Heart left ventricle (tissue), 13 donors: Measurements from ENCODE around the gene ALDH1L1.

Source experiments
- POLR2A ChIP-seq, 2 donors: fragments of 450-650 bp; IDR thresholded peaks; one replicate each; pipeline ENCODE4 v1.6.1; 2017; ENCODE audit warnings: antibody characterized with exemption in 2 of 2, mild to moderate bottlenecking in 2 of 2, moderate library complexity in 2 of 2
- TF ChIP-seq, protein P1 (sequence below), 12 donors: fragments of 200-600 bp; sonication (generic) in 4 of 12; IDR thresholded peaks; one replicate each; pipeline versions ENCODE4 v1.5.0 to v1.8.0; 2018 to 2022; ENCODE audit warnings: antibody characterized with exemption in 12 of 12, mild to moderate bottlenecking in 5 of 12
- donor health status: ischemic (EF 13 %, LVEDD 7.1; RV severe dilation, severe dysfunction).
- donor health status: DM: no; HTN: yes; CAD: no.
- donor health status: DM: no; HTN: no; CAD: no.
- donor health status: ischemic (EF 25% LVEDD 6.9; RV normal size, moderate dysfunction).
- donor health status: ischemic (EF 25% LVEDD 5.7; RV mildly dilated, moderate dysfunction).
- donor health status: ischemic (EF 35%, LVEDD 5.7; RV mildly dilated, moderate dysfunction).
- donor health status: nonischemic (EF 11% LVEDD 7.7; RV severe dilation, severe dysfunction).
- donor health status: DM: yes; HTN: yes; CAD: no.
- donor health status: PGD.
- donor health status: ischemic (EF 29% LVEDD 5.4; RV normal size, mild dysfunction).
- donor health status: nonischemic (EF 23%, LVEDD 6.1; RV moderate dilation, normal function).

DNA sequence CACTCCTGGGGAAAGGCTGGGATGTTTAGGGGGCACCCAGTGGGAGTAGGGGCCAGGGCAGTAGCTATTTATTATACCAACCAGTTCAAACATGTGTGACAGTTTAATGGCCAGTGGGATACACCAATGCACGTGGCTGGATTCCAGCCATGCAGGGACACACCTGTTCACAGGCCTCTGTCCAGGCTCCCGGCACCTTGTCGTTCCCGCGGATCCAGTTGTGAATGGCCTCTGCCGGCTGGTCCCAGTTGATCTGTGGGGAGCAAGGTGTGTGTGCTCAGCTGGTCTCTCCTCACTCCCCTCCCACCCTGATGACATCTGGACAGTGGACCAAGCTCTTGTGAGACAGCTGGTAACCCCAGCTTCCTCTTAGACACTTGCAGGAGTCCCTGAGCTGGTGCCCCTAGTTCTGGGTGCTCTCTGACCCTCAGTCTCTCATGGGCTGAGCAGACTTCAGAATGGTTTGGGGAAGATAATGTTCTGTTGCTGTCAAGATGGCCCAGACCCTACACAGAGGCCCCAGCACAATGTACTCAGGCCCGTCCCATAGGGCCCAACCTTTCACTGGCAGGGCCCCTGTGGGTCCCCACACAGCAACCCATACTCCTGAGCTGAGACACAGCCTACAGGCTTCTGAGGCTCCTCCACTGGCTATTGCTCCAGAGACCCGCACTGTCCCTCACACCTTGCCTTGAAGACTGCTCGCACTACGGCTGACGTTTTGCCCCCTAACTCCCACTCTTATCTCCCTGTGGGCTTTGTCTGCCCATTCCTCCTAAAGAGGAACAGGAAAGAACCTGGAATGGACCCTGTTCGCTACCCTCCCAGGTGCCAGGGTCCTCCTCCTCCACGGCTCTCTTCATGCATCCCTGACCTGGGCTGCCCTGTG is 25.8 kb downstream of the ALDH1L1 start:
- TF ChIP-seq, protein P1, sequence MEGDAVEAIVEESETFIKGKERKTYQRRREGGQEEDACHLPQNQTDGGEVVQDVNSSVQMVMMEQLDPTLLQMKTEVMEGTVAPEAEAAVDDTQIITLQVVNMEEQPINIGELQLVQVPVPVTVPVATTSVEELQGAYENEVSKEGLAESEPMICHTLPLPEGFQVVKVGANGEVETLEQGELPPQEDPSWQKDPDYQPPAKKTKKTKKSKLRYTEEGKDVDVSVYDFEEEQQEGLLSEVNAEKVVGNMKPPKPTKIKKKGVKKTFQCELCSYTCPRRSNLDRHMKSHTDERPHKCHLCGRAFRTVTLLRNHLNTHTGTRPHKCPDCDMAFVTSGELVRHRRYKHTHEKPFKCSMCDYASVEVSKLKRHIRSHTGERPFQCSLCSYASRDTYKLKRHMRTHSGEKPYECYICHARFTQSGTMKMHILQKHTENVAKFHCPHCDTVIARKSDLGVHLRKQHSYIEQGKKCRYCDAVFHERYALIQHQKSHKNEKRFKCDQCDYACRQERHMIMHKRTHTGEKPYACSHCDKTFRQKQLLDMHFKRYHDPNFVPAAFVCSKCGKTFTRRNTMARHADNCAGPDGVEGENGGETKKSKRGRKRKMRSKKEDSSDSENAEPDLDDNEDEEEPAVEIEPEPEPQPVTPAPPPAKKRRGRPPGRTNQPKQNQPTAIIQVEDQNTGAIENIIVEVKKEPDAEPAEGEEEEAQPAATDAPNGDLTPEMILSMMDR (IDR thresholded peaks at IDR 0.05), result no peak
- no peak for TF ChIP-seq POLR2A (IDR thresholded peaks at IDR 0.05)
